ENCODE data around the gene SRMS.

DNA sequence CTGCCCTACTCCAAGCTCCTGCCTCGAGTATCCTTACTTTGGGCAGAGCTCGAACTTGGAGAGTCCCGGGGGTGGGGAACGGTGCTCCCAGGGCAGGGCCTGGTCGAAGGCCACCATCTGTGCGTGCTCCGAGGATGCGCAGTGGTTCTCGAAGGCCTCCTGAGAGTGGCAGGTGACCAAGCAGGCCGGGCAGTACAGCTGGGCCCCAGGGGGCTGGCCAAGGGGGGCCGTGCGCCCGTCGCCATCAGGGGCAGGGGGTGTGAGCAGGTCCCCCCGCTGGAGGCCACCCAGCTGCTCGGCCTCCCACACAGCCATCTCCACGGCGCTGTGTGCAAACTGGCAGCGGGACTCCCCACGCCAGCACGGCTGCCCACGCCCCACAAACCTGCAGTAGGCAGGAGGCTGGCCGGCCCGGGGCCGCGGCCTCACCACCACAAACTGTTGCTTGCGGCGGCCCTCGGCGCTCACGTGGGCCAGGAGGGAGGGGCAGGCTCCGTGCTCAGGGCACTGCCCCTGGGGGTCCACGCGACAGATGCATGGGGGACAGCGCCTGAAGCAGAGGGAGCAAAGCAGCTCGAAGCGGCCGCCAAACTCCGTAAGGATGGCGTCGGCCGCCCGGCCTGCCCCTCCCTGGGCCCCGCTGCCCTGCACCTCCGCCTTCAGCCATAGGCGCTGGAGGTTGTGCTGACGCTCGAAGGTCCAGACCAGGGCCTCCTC, 24.7 kb upstream of the SRMS start:
- no peak for TF ChIP-seq CTCF (IDR thresholded peaks at IDR 0.05)
- no peak for TF ChIP-seq POLR2A (IDR thresholded peaks at IDR 0.05)

Measured in testis (tissue), 2 donors.